OCI-LY7 (cell line): Measurements from ENCODE around the gene GHITM. TPM values are rescaled to one million over a fixed set of nuclear protein-coding genes. Genes with fewer than 3 reads are reported as not detected.

ENCODE experiments used
- BruUV-seq: library from RNA; stranded (reverse); fragments of 400-500 nt; replicated peaks from 2 replicates; lab custom pipeline; 2021; lab: Mats Ljungman, UMichigan
- CTCF ChIA-PET: fragments of 300-600 bp; sonication (Branson Sonifier 250); formaldehyde crosslinking; loops from one replicate; lab custom pipeline; 2022; ENCODE audit warnings: antibody characterized with exemption; ENCODE audit not compliant: unreplicated experiment; lab: Charles Lee
- POLR2A ChIA-PET: fragments of 300-600 bp; sonication (Branson Sonifier 250); formaldehyde crosslinking; loops from one replicate; lab custom pipeline; 2022; ENCODE audit warnings: antibody characterized with exemption; lab: Charles Lee
- DNase-seq: peaks from one replicate; pipeline ENCODE4 v3.0.0-alpha.2; 2015; ENCODE audit warnings: low spot score
- H2AFZ ChIP-seq: fragments of 200-600 bp; sonication (generic), shearing (Covaris generic); 2 replicates; pipeline ENCODE4 v1.6.1; 2014; ENCODE audit warnings: mild to moderate bottlenecking, antibody characterized with exemption, low read length, moderate library complexity
- H3K27ac ChIP-seq: fragments of 200-600 bp; sonication (generic); 2 replicates; pipeline ENCODE4 v1.5.1; 2014; ENCODE audit warnings: mixed run types, low read depth, mild to moderate bottlenecking, moderate library complexity, low read length, inconsistent platforms; ENCODE audit not compliant: poor library complexity, severe bottlenecking
- H3K36me3 ChIP-seq: fragments of 200-600 bp; sonication (generic); 2 replicates; pipeline ENCODE4 v1.6.1; 2014; ENCODE audit warnings: mild to moderate bottlenecking, antibody characterized with exemption, low read length, moderate library complexity, mixed read lengths; ENCODE audit not compliant: insufficient read depth
- H3K4me1 ChIP-seq: fragments of 200-600 bp; sonication (generic); 2 replicates; pipeline ENCODE4 v1.5.1; 2014; ENCODE audit warnings: mild to moderate bottlenecking, low read length; ENCODE audit not compliant: insufficient read depth, poor library complexity, severe bottlenecking
- H3K4me2 ChIP-seq: fragments of 200-600 bp; sonication (generic); 2 replicates; pipeline ENCODE4 v1.6.1; 2014; ENCODE audit warnings: mild to moderate bottlenecking, low read length
- H3K4me3 ChIP-seq: fragments of 200-600 bp; sonication (generic); 2 replicates; pipeline ENCODE4 v1.5.1; 2014; ENCODE audit warnings: mild to moderate bottlenecking, low read depth, low read length; ENCODE audit not compliant: poor library complexity, severe bottlenecking
- H3K79me2 ChIP-seq: fragments of 200-600 bp; sonication (generic); 2 replicates; pipeline ENCODE4 v1.6.1; 2016; ENCODE audit warnings: low read depth, mild to moderate bottlenecking, low read length, moderate library complexity, mixed read lengths; ENCODE audit not compliant: insufficient read depth
- H3K9me2 ChIP-seq: fragments of 200-600 bp; sonication (generic); 2 replicates; pipeline ENCODE4 v1.6.1; 2016; ENCODE audit warnings: mild to moderate bottlenecking, low read length, mixed read lengths; ENCODE audit not compliant: insufficient read depth
- H3K9me3 ChIP-seq: fragments of 200-600 bp; sonication (generic); 2 replicates; pipeline ENCODE4 v1.6.1; 2014; ENCODE audit warnings: mild to moderate bottlenecking, mixed run types, low read length, mixed read lengths
- H4K20me1 ChIP-seq: fragments of 200-600 bp; sonication (generic); 2 replicates; pipeline ENCODE4 v1.6.1; 2014; ENCODE audit warnings: mild to moderate bottlenecking, antibody characterized with exemption, low read length, moderate library complexity, mixed read lengths; ENCODE audit not compliant: insufficient read depth
- EZH2phosphoT487 ChIP-seq: fragments of 200-600 bp; sonication (generic); IDR thresholded peaks from 2 replicates; pipeline ENCODE4 v1.6.1; 2018; ENCODE audit warnings: low read depth, borderline replicate concordance, mild to moderate bottlenecking, mixed run types, antibody characterized with exemption, low read length, moderate library complexity, mixed read lengths
- intact Hi-C: fragments of 100-400 bp; cut with micrococcal nuclease; formaldehyde crosslinking; loops from one replicate; pipeline ENCODE4 v1.10.0; 2022; ENCODE audit not compliant: unreplicated experiment
- total RNA-seq, 2 experiments: library from RNA; depleted of rRNA in 1 of 2; stranded (reverse); fragments of >200 nt in 1 of 2; shearing (Covaris generic) in 1 of 2; gene quantifications; 2 replicates each; pipeline ENCODE4 v1.2.3, GENCODE V29; 2014 to 2022
- TF ChIP-seq, protein P1 (sequence below): fragments of 200-600 bp; sonication (generic); conservative IDR thresholded peaks from 2 replicates; pipeline ENCODE4 v1.5.1; 2014; ENCODE audit warnings: mild to moderate bottlenecking, antibody characterized with exemption, low read length, moderate library complexity, mixed read lengths

GHITM gene
- total RNA-seq, 2 experiments from 2014 or later: 103 to 132 TPM

GRCh38 chr10:84188815-84189214 lies 49.5 kb downstream of the GHITM start:
- Histone ChIP-seq H3K36me3 (no peaks in the 10 kb centered on the region), H3K4me2 (no peak overlapping the region), H3K27ac (no peak overlapping the region), H3K4me1 (no peaks in the 10 kb centered on the region), H3K4me3 (no peak overlapping the region), H4K20me1 (no peaks in the 10 kb centered on the region), H3K9me2 (no peaks in the 10 kb centered on the region), H3K79me2 (no peaks in the 10 kb centered on the region), H3K9me3 (no peaks in the 10 kb centered on the region), H2AFZ (no peak overlapping the region)
- DNase-seq: no peak
- ChIA-PET POLR2A (no interaction called here), CTCF (no interaction called here)
- TF ChIP-seq, protein P1, sequence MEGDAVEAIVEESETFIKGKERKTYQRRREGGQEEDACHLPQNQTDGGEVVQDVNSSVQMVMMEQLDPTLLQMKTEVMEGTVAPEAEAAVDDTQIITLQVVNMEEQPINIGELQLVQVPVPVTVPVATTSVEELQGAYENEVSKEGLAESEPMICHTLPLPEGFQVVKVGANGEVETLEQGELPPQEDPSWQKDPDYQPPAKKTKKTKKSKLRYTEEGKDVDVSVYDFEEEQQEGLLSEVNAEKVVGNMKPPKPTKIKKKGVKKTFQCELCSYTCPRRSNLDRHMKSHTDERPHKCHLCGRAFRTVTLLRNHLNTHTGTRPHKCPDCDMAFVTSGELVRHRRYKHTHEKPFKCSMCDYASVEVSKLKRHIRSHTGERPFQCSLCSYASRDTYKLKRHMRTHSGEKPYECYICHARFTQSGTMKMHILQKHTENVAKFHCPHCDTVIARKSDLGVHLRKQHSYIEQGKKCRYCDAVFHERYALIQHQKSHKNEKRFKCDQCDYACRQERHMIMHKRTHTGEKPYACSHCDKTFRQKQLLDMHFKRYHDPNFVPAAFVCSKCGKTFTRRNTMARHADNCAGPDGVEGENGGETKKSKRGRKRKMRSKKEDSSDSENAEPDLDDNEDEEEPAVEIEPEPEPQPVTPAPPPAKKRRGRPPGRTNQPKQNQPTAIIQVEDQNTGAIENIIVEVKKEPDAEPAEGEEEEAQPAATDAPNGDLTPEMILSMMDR: no peak
- TF ChIP-seq EZH2phosphoT487: no peak
- BruUV-seq: no TSS peak
- intact Hi-C loops: no loop called here

GRCh38 chr10:84190621-84191020 lies 51.3 kb downstream of the GHITM start:
- Histone ChIP-seq H3K4me3 (no peak overlapping the region), H3K9me3 (no peaks in the 10 kb centered on the region), H4K20me1 (no peaks in the 10 kb centered on the region), H3K36me3 (no peaks in the 10 kb centered on the region), H3K27ac (no peak overlapping the region), H3K4me2 (no peak overlapping the region), H3K9me2 (no peaks in the 10 kb centered on the region), H2AFZ (no peak overlapping the region), H3K4me1 (no peaks in the 10 kb centered on the region), H3K79me2 (no peaks in the 10 kb centered on the region)
- ChIA-PET POLR2A (no interaction called here), CTCF (no interaction called here)
- intact Hi-C loops: no loop called here
- no TSS peak for BruUV-seq
- no peak for TF ChIP-seq EZH2phosphoT487
- TF ChIP-seq, protein P1: no peak
- no peak for DNase-seq

DNA sequence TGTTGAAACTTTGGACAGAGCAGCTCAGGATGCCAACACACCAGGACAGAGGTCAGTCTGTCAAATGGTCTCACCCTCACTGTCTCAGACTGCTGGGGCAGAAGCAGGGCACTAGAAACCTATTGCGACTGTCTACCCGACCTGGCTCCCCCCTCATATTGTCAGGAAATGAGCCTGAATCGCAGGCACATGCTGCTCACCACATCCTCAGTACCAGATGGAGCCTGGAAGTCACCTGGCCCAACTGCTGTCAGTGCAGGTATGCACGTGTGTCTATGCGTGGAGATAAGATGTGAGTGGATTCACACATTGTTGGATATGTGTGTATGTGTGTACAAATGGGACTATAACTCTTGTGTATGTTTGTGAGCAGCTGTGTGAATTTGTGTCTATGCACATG lies 51.8 kb downstream of the GHITM start:
- Histone ChIP-seq H3K27ac (no peak overlapping the region), H3K4me2 (no peak overlapping the region), H4K20me1 (no peaks in the 10 kb centered on the region), H3K4me1 (no peaks in the 10 kb centered on the region), H3K4me3 (no peak overlapping the region), H3K9me3 (no peaks in the 10 kb centered on the region), H3K79me2 (no peaks in the 10 kb centered on the region), H2AFZ (no peak overlapping the region), H3K9me2 (no peaks in the 10 kb centered on the region), H3K36me3 (no peaks in the 10 kb centered on the region)
- POLR2A ChIA-PET: no interaction called here
- CTCF ChIA-PET: no interaction called here
- no peak for DNase-seq
- BruUV-seq: no TSS peak
- intact Hi-C loops: no loop called here
- TF ChIP-seq, protein P1: no peak
- TF ChIP-seq EZH2phosphoT487: no peak
